Fibroblast of skin of right biceps (primary cell): ENCODE results near the gene SKOR2.
A peak's percentile ranks its signal among the peaks of the same experiment; 100 is the strongest.
"Not testable (repeated sequence)": the region's sequence is repeated elsewhere in the genome, so short reads cannot be mapped to it uniquely, and the experiment has no call there.

Experiments
- DNase-seq: peaks from one replicate; pipeline ENCODE4 v3.0.0-alpha.2; 2013

The SKOR2 gene

GRCh38 chr18:47195961-47196360 lies 55.5 kb downstream of the SKOR2 start:
- not testable (repeated sequence) for DNase-seq

DNA sequence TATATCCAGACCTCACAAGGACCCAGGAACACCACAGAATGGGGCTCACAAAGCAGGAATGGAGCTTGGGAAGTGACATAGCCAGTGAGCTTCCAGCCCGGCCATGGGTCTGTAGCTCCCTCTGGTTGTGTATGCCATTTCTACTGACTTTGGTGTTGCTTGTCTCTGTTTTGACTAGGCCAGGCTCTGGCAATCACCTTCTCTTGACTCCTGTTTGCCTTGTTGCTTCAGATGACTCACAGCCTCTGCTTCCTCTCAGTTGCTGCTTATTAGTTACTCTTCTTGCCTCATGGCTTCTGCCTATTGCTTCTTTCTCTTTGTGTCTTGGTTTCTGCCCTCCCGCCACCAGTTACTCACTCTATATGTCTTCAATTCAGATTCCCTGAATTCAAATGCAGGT lies 59.5 kb downstream of the SKOR2 start:
- DNase-seq: no peak

- no peak for DNase-seq
These were observed 63.7 kb downstream of the SKOR2 start for GRCh38 chr18:47187721-47188120.

GRCh38 chr18:47184419-47185050 lies 66.9 kb downstream of the SKOR2 start:
- DNase-seq: peak; percentile 30

DNA sequence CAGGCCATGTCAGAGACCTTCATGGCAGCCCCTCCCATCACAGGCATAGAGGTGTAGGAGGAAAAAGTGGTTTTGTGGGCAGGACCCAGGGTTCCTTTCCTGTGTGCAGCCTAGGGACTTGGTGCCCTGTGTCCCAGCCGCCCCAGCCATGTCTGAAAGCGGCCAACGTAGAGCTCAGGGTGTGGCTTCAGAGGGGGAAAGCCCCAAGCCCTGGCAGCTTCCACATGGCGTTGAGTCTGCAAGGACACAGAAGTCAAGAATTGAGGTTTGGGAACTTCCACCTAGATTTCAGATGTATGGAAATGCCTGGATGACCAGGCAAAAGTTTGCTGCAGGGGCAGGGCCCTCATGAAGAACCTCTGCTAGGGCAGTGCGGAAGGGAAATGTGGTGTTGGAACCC lies 69.3 kb downstream of the SKOR2 start:
- not testable (repeated sequence) for DNase-seq

- no peak for DNase-seq
These were observed 70.7 kb downstream of the SKOR2 start for GRCh38 chr18:47180765-47181164.

DNA sequence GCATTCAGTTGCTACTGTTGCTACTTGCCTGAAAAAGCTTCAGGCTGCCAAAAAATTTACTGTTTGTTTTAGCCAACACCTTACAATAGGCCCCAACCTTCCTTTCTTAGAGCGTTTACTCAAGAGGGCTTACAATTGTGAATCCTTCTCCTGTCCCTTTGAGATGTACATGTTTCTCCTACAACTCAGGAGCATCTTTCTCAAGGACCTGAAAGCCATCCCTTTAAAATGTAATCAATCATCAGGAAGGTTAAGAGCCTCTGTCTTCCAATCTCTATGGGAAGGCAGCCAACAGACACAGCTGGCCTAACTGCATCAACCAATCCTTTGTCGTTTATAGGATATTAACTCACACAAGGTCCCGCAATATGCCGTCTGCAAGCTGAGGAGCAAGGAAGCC lies 71.9 kb downstream of the SKOR2 start:
- no peak for DNase-seq

- peak; percentile 93 for DNase-seq
These were observed 75.4 kb downstream of the SKOR2 start, which contains the start of gene IER3IP1 for GRCh38 chr18:47175898-47176575. Gene IER3IP1, minus strand, starts transcription at chr18:47176364. Its CDS starts 87 bp downstream, at chr18:47176277.

- DNase-seq: peak; percentile 21
These were observed 76.1 kb downstream of the SKOR2 start for GRCh38 chr18:47175283-47175897.

DNA sequence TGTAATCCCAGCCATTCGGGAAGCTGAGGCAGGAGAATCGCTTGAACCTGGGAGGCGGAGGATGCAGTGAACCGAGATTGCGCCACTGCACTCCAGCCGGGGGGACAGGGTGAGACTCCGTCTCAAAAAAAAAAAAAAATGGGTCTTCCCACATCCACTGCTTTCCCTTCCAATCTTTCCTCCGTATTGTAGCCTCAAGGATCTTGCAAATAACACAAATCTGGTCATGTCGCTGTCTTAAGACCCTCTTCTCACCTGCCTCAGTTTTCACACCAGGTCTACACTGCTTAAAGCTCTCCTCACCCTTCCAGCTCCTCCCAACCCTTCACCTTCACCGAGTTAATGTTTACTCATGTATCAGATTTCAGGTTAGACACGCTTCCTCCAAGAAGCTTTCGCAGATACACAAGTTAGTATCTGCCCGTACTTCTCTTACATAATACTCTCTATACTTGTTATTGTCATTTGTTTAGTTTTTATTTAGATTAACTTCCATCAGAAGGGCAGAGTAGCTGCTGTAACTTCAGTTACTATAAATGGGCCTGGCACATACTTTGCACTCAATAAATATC lies 76.8 kb downstream of the SKOR2 start:
- DNase-seq: no peak

DNA sequence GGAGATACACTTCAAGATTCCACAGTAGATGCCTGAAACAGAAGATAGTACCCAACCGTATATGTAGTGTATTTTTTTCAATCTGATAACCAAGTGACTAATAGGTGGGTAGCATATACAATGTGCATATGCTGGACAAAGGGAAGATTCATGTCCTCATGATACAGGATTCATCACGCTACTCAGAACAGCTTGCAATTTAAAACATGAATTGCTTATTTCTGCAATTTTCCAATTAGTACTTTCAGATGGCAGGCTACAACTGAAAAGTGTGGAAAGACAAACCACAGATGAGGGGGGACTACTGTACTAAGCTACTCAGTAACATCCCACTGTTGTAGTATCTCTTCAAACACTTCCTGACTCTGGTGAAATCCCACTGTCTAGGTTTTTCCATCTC lies 79.0 kb downstream of the SKOR2 start:
- no peak for DNase-seq

- DNase-seq: no peak
These were observed 82.5 kb downstream of the SKOR2 start for GRCh38 chr18:47168913-47169312.

- no peak for DNase-seq
These were observed 83.0 kb downstream of the SKOR2 start for GRCh38 chr18:47168509-47168908.

- no peak for DNase-seq
These were observed 85.2 kb downstream of the SKOR2 start for GRCh38 chr18:47166294-47166693.

GRCh38 chr18:47163241-47163640 lies 88.2 kb downstream of the SKOR2 start:
- peak; percentile 73 for DNase-seq

DNA sequence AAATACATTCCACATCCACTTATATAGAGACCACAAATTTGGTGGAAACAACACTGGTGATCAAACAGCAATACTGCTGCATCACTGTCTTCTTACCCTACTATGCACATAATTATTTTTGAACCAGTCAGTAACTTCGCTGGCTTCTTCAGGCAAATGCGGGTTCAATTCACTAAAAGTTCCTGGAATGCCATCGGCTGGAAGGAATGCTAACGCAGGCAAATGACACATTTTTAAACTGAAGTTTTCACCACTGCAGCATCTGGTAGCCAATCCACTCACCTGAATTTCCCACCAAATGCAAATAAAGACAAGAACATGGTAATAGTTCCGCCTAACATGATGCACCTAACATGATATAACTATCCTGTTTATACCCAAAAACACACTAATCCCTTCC lies 91.2 kb downstream of the SKOR2 start:
- DNase-seq: no peak

DNA sequence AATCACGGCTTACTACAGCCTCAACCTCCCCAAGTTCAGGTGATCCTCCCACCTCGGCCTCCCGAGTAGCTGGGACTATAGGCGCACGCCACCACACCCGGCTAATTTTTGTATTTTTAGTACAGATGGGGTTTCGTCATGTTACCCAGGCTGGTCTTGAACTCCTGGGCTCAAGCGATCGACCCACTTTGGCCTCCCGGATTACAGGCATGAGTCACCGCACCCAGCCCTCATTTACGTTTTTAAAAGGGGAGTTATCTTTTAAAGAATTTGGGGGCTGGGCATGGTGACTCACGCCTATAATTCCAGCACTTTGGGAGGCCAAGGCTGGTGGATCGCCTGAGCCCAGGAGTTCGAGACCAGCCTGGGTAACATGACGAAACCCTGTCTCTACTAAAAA lies 93.1 kb downstream of the SKOR2 start:
- peak; percentile 60 for DNase-seq
